Muscle layer of duodenum (tissue), 2 donors: ENCODE measurements around the gene SVOP.

Source experiments
- H3K27ac ChIP-seq: one replicate; pipeline ENCODE4 v1.7.0; 2013; ENCODE audit warnings: mild to moderate bottlenecking, low read length
- H3K27me3 ChIP-seq: one replicate; pipeline ENCODE4 v1.7.0; 2013; ENCODE audit warnings: low read depth, mild to moderate bottlenecking, control low read depth, low read length
- H3K36me3 ChIP-seq, 2 donors: one replicate each; pipeline ENCODE4 v1.7.0; 2013; ENCODE audit warnings: low read length in 2 of 2, control low read depth in 1 of 2, mild to moderate bottlenecking in 1 of 2; ENCODE audit not compliant: insufficient read depth in 2 of 2, control insufficient read depth in 1 of 2
- H3K4me1 ChIP-seq, 2 donors: one replicate each; pipeline ENCODE4 v1.7.0; 2013; ENCODE audit warnings: low read length in 2 of 2, mild to moderate bottlenecking in 2 of 2, control low read depth in 1 of 2, moderate library complexity in 1 of 2; ENCODE audit not compliant: insufficient read depth in 2 of 2, control insufficient read depth in 1 of 2
- H3K4me3 ChIP-seq, 2 donors: one replicate each; pipeline ENCODE4 v1.7.0; 2013; ENCODE audit warnings: low read length in 2 of 2, low read depth in 1 of 2, mild to moderate bottlenecking in 1 of 2
- H3K9me3 ChIP-seq, 2 donors: one replicate each; pipeline ENCODE4 v1.7.0; 2013; ENCODE audit warnings: low read length in 2 of 2, control low read depth in 1 of 2, mild to moderate bottlenecking in 1 of 2; ENCODE audit not compliant: control insufficient read depth in 1 of 2
- donor health status: healthy.

SVOP gene

DNA sequence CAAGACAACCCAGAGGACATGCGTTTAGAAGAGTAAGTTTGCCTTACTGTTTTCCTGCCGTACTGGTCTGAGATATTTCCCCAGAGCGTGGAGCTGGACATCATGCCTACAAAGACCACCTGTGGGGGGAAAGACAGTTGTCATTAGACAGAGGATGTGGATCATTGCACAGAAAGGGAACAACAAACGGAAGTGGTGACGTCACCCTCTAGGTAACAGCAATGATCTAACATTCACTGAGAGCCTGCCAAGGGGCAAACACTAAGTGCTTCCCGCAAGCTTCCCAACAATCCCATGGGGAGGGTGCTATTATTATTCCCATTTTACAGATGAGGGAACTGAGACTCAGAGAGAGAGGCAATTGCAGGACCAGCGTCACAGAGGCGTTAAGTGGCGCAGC, 48.5 kb downstream of the SVOP start:
- Histone ChIP-seq H3K4me3 (no peak overlapping the region), H3K27ac (no peak overlapping the region), H3K36me3 (no peaks in the 10 kb centered on the region), H3K9me3 (no peaks in the 10 kb centered on the region), H3K4me1 (no peaks in the 10 kb centered on the region), H3K27me3 (no peaks in the 10 kb centered on the region)

GRCh38 chr12:108969622-108970021, 51.2 kb downstream of the SVOP start:
- Histone ChIP-seq H3K4me1 (no peaks in the 10 kb centered on the region), H3K9me3 (no peaks in the 10 kb centered on the region), H3K36me3 (no peaks in the 10 kb centered on the region), H3K27me3 (no peaks in the 10 kb centered on the region), H3K27ac (no peak overlapping the region), H3K4me3 (no peak overlapping the region)

- no peaks in the 10 kb centered on the region for H3K27me3 ChIP-seq
- no peak overlapping the region for H3K4me3 ChIP-seq
- no peaks in the 10 kb centered on the region for H3K9me3 ChIP-seq
- H3K4me1 ChIP-seq = no peaks in the 10 kb centered on the region
- H3K27ac ChIP-seq = no peak overlapping the region
- H3K36me3 ChIP-seq = no peaks in the 10 kb centered on the region
Observed at GRCh38 chr12:108967869-108968540, 52.9 kb downstream of the SVOP start.

DNA sequence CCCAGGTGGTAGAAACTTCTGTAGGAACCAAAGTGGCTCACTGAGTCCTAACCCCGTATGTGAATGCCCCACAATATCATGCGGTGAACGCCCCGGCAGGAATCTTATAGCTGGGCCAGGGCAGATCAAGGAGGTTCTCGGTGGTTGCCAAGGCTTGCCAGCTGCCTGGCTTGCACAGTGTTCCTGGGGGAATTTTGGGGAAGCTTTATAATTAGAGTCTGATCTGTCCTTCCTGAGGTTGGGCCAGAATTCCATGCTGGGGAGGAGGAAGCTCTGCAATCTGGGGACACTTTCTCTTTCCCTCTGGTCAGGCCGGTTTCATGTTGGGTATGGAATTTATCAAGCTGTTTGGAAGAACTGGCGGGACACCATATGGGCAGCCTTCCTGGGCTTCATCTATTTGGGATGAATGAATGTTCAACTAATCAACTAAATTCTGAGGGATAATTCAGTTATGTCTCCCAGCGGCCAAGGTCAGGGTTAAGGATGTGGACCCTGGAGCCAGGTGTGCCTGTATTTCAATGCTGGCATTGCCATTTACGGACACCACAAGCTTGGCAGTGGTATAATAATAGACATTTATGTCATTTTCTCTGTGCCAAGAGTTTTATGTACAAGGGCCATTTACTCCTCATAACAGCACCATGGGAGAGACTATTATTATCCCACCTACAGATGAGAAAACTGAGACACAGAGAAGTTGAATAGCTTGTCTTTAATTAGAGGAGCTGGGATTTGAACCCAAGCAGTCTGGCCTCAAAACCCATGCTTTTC, 54.3 kb downstream of the SVOP start:
- H3K27ac ChIP-seq = no peak overlapping the region

GRCh38 chr12:108965886-108966285, 55.0 kb downstream of the SVOP start:
- H3K27ac ChIP-seq = no peak overlapping the region
- no peaks in the 10 kb centered on the region for H3K9me3 ChIP-seq
- no peak overlapping the region for H3K4me3 ChIP-seq
- H3K27me3 ChIP-seq = no peaks in the 10 kb centered on the region
- no peaks in the 10 kb centered on the region for H3K4me1 ChIP-seq
- H3K36me3 ChIP-seq = no peaks in the 10 kb centered on the region

More for the DNA sequence above, 54.3 kb downstream of the SVOP start:
- Histone ChIP-seq H3K36me3 (no peaks in the 10 kb centered on the region), H3K9me3 (no peaks in the 10 kb centered on the region), H3K27me3 (no peaks in the 10 kb centered on the region), H3K4me1 (no peaks in the 10 kb centered on the region), H3K4me3 (no peak overlapping the region)

- Histone ChIP-seq H3K4me3 (no peak overlapping the region), H3K27ac (no peak overlapping the region)
Observed at GRCh38 chr12:108964371-108965352, 56.2 kb downstream of the SVOP start.

GRCh38 chr12:108962256-108962655, 58.6 kb downstream of the SVOP start:
- no peak overlapping the region for H3K4me3 ChIP-seq
- no peaks in the 10 kb centered on the region for H3K9me3 ChIP-seq
- no peaks in the 10 kb centered on the region for H3K36me3 ChIP-seq
- H3K27me3 ChIP-seq = no peaks in the 10 kb centered on the region
- H3K4me1 ChIP-seq = no peaks in the 10 kb centered on the region
- no peak overlapping the region for H3K27ac ChIP-seq

More at GRCh38 chr12:108964371-108965352, 56.2 kb downstream of the SVOP start:
- no peaks in the 10 kb centered on the region for H3K36me3 ChIP-seq
- H3K4me1 ChIP-seq = no peaks in the 10 kb centered on the region
- H3K9me3 ChIP-seq = no peaks in the 10 kb centered on the region
- H3K27me3 ChIP-seq = no peaks in the 10 kb centered on the region

GRCh38 chr12:108959748-108960655, 60.9 kb downstream of the SVOP start:
- no peak overlapping the region for H3K27ac ChIP-seq
- H3K4me1 ChIP-seq = no peaks in the 10 kb centered on the region
- no peaks in the 10 kb centered on the region for H3K36me3 ChIP-seq
- no peaks in the 10 kb centered on the region for H3K27me3 ChIP-seq
- no peak overlapping the region for H3K4me3 ChIP-seq
- no peaks in the 10 kb centered on the region for H3K9me3 ChIP-seq

DNA sequence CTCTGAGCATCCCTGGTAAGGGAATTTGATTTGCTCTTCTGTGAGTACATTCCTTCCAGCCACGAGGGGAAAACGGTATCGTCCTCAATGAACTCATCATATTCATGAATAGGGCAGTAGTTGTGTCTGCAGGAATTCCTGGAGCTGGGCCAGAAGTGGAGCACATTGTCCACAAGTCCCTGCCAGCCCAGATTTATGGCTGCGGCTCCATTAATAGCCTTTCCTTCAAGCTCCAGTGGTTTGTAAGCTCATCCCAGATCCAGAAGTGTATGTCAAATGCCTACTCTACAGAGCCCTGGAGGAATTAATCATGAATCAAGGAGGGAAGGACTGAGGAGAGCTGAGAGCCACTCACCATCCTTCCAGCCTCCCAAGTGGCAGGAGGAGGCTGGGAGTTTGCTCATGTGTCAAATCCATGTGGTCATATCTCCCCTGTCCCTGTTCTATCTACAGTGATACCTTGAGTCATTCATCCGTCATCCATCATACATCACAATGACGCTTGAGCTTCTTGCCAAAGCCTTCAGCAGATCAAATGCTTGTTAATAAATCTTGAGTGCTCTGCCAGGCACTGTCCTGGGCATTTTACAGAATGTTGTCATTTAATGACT, 65.5 kb downstream of the SVOP start:
- Histone ChIP-seq H3K27ac (no peak overlapping the region), H3K9me3 (no peaks in the 10 kb centered on the region), H3K4me1 (no peaks in the 10 kb centered on the region), H3K27me3 (no peaks in the 10 kb centered on the region), H3K4me3 (no peak overlapping the region), H3K36me3 (no peaks in the 10 kb centered on the region)

DNA sequence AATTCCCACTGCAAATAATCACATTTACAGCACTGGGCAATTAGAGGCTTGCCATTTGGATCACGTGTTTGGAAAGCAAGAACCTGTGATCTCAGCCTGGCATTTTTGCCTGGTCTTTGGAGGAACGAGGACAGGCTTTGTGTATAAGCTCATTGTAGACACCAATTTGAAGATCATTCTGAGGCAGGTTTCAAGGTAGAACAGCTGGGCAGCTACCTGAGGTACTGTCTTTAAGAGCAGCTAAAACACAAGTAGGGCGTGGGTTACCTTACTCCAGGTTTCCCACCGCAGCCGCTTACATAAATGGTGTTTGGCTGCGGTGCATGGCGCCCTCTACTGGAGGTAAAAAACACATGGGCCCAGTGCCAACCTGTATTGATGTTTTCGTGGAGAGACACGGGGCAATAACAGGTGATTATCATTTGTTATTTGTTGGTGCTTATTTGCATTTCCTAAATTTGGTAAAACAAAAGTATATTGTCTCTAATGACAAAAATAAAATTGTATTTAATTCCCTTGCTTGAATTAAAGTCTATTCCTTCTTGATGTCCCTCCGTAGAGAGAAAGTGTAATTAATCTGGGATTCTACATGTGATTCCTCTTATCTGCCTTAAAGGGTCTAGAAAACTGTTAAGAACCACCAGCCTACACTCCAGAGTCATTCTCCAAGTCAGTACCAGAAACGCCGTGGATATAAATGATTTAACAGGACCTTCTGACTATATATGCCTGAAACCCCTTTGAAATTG, 69.7 kb downstream of the SVOP start:
- H3K27ac ChIP-seq = no peak overlapping the region
- H3K4me3 ChIP-seq = no peak overlapping the region
- no peaks in the 10 kb centered on the region for H3K36me3 ChIP-seq
- peaks cover 3 to 8% of the 10 kb centered on the region in 2 donors for H3K9me3 ChIP-seq
- H3K27me3 ChIP-seq = no peaks in the 10 kb centered on the region
- no peaks in the 10 kb centered on the region for H3K4me1 ChIP-seq
